ENCODE results near the gene CHIA.
A peak's percentile ranks its signal among the peaks of the same experiment; 100 is the strongest.

Gene CHIA
- total RNA-seq, result 0 reads per million in 4 donors

GRCh38 chr1:111290630-111291029, at the start of gene CHIA:
TSS of gene CHIA (plus strand) at chr1:111290851. CDS start at chr1:111310468, 19,617 bp downstream.
- no peak for DNase-seq

- no peak for DNase-seq
Measured at GRCh38 chr1:111241797-111242196, 48.9 kb upstream of the CHIA start.

GRCh38 chr1:111242805-111243523, 47.7 kb upstream of the CHIA start:
- DNase-seq, result no peak

- DNase-seq, result no peak
Measured at GRCh38 chr1:111247125-111247838, 43.4 kb upstream of the CHIA start.

- DNase-seq, result no peak
Measured at GRCh38 chr1:111249960-111250359, 40.7 kb upstream of the CHIA start.

GRCh38 chr1:111251570-111251969, 39.1 kb upstream of the CHIA start:
- DNase-seq, result no peak

- no peak for DNase-seq
Measured at GRCh38 chr1:111252786-111253185, 37.9 kb upstream of the CHIA start.

- no peak for DNase-seq
Measured at GRCh38 chr1:111253876-111254275, 36.8 kb upstream of the CHIA start.

- DNase-seq, result no peak
Measured at GRCh38 chr1:111256988-111257658, 33.5 kb upstream of the CHIA start.

- no peak for DNase-seq
Measured at GRCh38 chr1:111267801-111268508, 22.7 kb upstream of the CHIA start.

GRCh38 chr1:111269825-111270406, 20.7 kb upstream of the CHIA start:
- DNase-seq, result no peak

GRCh38 chr1:111270771-111271463, 19.7 kb upstream of the CHIA start:
- DNase-seq, result no peak

- DNase-seq, result no peak
Measured at GRCh38 chr1:111271464-111271801, 19.2 kb upstream of the CHIA start.

GRCh38 chr1:111272081-111272480, 18.6 kb upstream of the CHIA start:
- DNase-seq, result no peak

- peak in 1 of 5 donors; percentile 67 for DNase-seq
Measured at GRCh38 chr1:111274653-111275052, 16.0 kb upstream of the CHIA start.

- DNase-seq, result peak in 1 of 5 donors; percentile 47
Measured at GRCh38 chr1:111275079-111275478, 15.6 kb upstream of the CHIA start.

GRCh38 chr1:111275780-111276433, 14.7 kb upstream of the CHIA start:
- no peak for DNase-seq

- DNase-seq, result no peak
Measured at GRCh38 chr1:111279144-111279543, 11.5 kb upstream of the CHIA start.

GRCh38 chr1:111280267-111280666, 10.4 kb upstream of the CHIA start:
- DNase-seq, result no peak

- DNase-seq, result no peak
Measured at GRCh38 chr1:111281411-111281810, 9.2 kb upstream of the CHIA start.

- DNase-seq, result no peak
Measured at GRCh38 chr1:111283838-111284237, 6.8 kb upstream of the CHIA start.

- no peak for DNase-seq
Measured at GRCh38 chr1:111285879-111286278, 4.8 kb upstream of the CHIA start.

Data from T-helper 1 cell (primary cell).